H1 (cell line): ENCODE results near the gene CHST11. TPM values are rescaled to one million over a fixed set of nuclear protein-coding genes. Genes with fewer than 3 reads are reported as not detected.

Experiments
- CTCF ChIA-PET: fragments of 300-600 bp; sonication (Branson Sonifier 250); formaldehyde crosslinking; loops from one replicate; lab custom pipeline; 2021; ENCODE audit not compliant: partially characterized antibody; lab: Charles Lee
- POLR2A ChIA-PET: fragments of 300-600 bp; sonication (Branson Sonifier 250); formaldehyde crosslinking; loops from one replicate; lab custom pipeline; 2021; ENCODE audit warnings: inconsistent platforms; ENCODE audit not compliant: partially characterized antibody; lab: Charles Lee
- DNase-seq, 2 experiments: peaks; one replicate each; pipeline versions ENCODE4 v3.0.0 to v3.0.0-alpha.2; 2010 to 2022; ENCODE audit warnings: low spot score in 2 of 2, low read depth in 1 of 2, mixed read lengths in 1 of 2
- FAIRE-seq: peaks from 2 replicates; lab custom pipeline; 2011; peaks lifted over from hg19 to GRCh38; lab: Jason Lieb, UNC
- H2AFZ ChIP-seq: 2 replicates; pipeline ENCODE4 v1.8.1; 2012; ENCODE audit warnings: low read length, inconsistent platforms
- H2AK5ac ChIP-seq: 2 replicates; pipeline ENCODE4 v1.6.1; 2013; ENCODE audit warnings: low read depth, low read length
- H2BK120ac ChIP-seq: replicated peaks from 2 replicates; pipeline ENCODE3; 2013; ENCODE audit warnings: low read depth, low read length, inconsistent platforms
- H2BK12ac ChIP-seq: 2 replicates; pipeline ENCODE4 v1.6.1; 2013; ENCODE audit warnings: low read depth, low read length
- H2BK15ac ChIP-seq: 2 replicates; pipeline ENCODE4 v1.6.1; 2013; ENCODE audit warnings: low read length
- H2BK20ac ChIP-seq: 2 replicates; pipeline ENCODE4 v1.6.1; 2013; ENCODE audit warnings: low read length
- H2BK5ac ChIP-seq: 2 replicates; pipeline ENCODE4 v1.6.1; 2013; ENCODE audit warnings: low read depth, low read length
- H3K14ac ChIP-seq: 2 replicates; pipeline ENCODE4 v1.6.1; 2013; ENCODE audit warnings: inconsistent platforms; ENCODE audit not compliant: insufficient read length
- H3K18ac ChIP-seq: 2 replicates; pipeline ENCODE4 v1.6.1; 2013; ENCODE audit warnings: low read length; ENCODE audit errors: extremely low read depth
- H3K23ac ChIP-seq: 2 replicates; pipeline ENCODE4 v1.6.1; 2013; ENCODE audit warnings: inconsistent platforms; ENCODE audit not compliant: insufficient read length
- H3K23me2 ChIP-seq: 2 replicates; pipeline ENCODE4 v1.6.1; 2013; ENCODE audit warnings: low read depth, low read length
- H3K27ac ChIP-seq: 2 replicates; pipeline ENCODE4 v1.6.1; 2011; ENCODE audit warnings: low read depth, low read length, inconsistent platforms
- H3K27me3 ChIP-seq, 4 experiments: replicated peaks in 1 of 4; 1 replicate in 1 of 4; 2 replicates in 3 of 4; pipeline versions ENCODE4 v1.6.1 to v1.8.1; 2011 to 2013; ENCODE audit warnings: low read length in 3 of 4, mild to moderate bottlenecking in 3 of 4, inconsistent platforms in 2 of 4, mixed read lengths in 2 of 4, moderate library complexity in 1 of 4; ENCODE audit not compliant: control insufficient read depth in 3 of 4, insufficient read depth in 3 of 4; ENCODE audit errors: extremely low read depth in 1 of 4
- H3K36me3 ChIP-seq, 4 experiments: 2 replicates each; pipeline versions ENCODE4 v1.6.1 to v1.8.1; 2011 to 2013; ENCODE audit warnings: mild to moderate bottlenecking in 4 of 4, low read length in 3 of 4, moderate library complexity in 2 of 4, control low read depth in 1 of 4, inconsistent platforms in 1 of 4; ENCODE audit not compliant: insufficient read depth in 4 of 4, control insufficient read depth in 2 of 4
- H3K4ac ChIP-seq: replicated peaks from 2 replicates; pipeline ENCODE3; 2013; ENCODE audit warnings: low read length, low read depth, mixed read lengths, inconsistent platforms; ENCODE audit not compliant: insufficient read length
- H3K4me1 ChIP-seq, 4 experiments: replicated peaks in 1 of 4; 1 replicate in 1 of 4; 2 replicates in 3 of 4; pipeline versions ENCODE4 v1.6.1 to v1.8.1; 2011 to 2013; ENCODE audit warnings: low read length in 3 of 4, inconsistent platforms in 2 of 4, mixed read lengths in 1 of 4; ENCODE audit not compliant: insufficient read depth in 4 of 4, control insufficient read depth in 3 of 4
- H3K4me2 ChIP-seq, 2 experiments: 2 replicates each; pipeline versions ENCODE4 v1.6.1 to v1.8.1; 2011 to 2013; ENCODE audit warnings: low read depth in 2 of 2, low read length in 2 of 2, control low read depth in 1 of 2, inconsistent platforms in 1 of 2, mild to moderate bottlenecking in 1 of 2; ENCODE audit not compliant: insufficient read depth in 1 of 2
- H3K4me3 ChIP-seq, 4 experiments: fragments of 200-600, 300-600 bp in 1 of 4; sonication (generic), shearing (Covaris generic), sonication (Bioruptor Twin) in 1 of 4; 2 replicates each; pipeline versions ENCODE4 v1.5.1 to v1.8.1; 2011 to 2016; ENCODE audit warnings: low read length in 4 of 4, low read depth in 3 of 4, control low read depth in 2 of 4, inconsistent platforms in 2 of 4, mild to moderate bottlenecking in 2 of 4, mixed read lengths in 1 of 4, moderate library complexity in 1 of 4; ENCODE audit not compliant: insufficient read depth in 2 of 4; ENCODE audit errors: extremely low read depth in 1 of 4
- H3K56ac ChIP-seq: replicated peaks from 2 replicates; pipeline ENCODE3; 2013; ENCODE audit warnings: low read depth, mild to moderate bottlenecking, mixed read lengths, low read length, inconsistent platforms; ENCODE audit not compliant: insufficient read length
- H3K79me1 ChIP-seq: 2 replicates; pipeline ENCODE4 v1.6.1; 2013; ENCODE audit warnings: low read depth, low read length, control low read depth
- H3K79me2 ChIP-seq, 2 experiments: 2 replicates each; pipeline versions ENCODE4 v1.6.1 to v1.8.1; 2012 to 2013; ENCODE audit warnings: low read length in 2 of 2, mild to moderate bottlenecking in 2 of 2, inconsistent platforms in 1 of 2; ENCODE audit not compliant: insufficient read depth in 2 of 2, control insufficient read depth in 1 of 2
- H3K9ac ChIP-seq, 4 experiments: replicated peaks in 1 of 4; 1 replicate in 1 of 4; 2 replicates in 3 of 4; pipeline versions ENCODE4 v1.6.1 to v1.8.1; 2011 to 2013; ENCODE audit warnings: low read depth in 3 of 4, low read length in 3 of 4, control low read depth in 2 of 4, mild to moderate bottlenecking in 2 of 4, moderate library complexity in 2 of 4, inconsistent platforms in 1 of 4; ENCODE audit errors: extremely low read depth in 1 of 4
- H3K9me3 ChIP-seq, 2 experiments: 2 replicates each; pipeline versions ENCODE4 v1.6.1 to v1.8.1; 2012 to 2013; ENCODE audit warnings: mild to moderate bottlenecking in 2 of 2, moderate library complexity in 2 of 2, control low read depth in 1 of 2, inconsistent platforms in 1 of 2, low read depth in 1 of 2, low read length in 1 of 2, mixed read lengths in 1 of 2; ENCODE audit not compliant: insufficient read depth in 2 of 2
- H4K20me1 ChIP-seq, 2 experiments: replicated peaks in 1 of 2; 2 replicates each; pipeline versions ENCODE3 to v1.8.1; 2011 to 2013; ENCODE audit warnings: inconsistent platforms in 2 of 2, low read length in 2 of 2, mild to moderate bottlenecking in 1 of 2; ENCODE audit not compliant: insufficient read depth in 2 of 2, control insufficient read depth in 1 of 2
- H4K5ac ChIP-seq: 2 replicates; pipeline ENCODE4 v1.6.1; 2013; ENCODE audit warnings: low read length, low read depth, mixed read lengths, inconsistent platforms; ENCODE audit not compliant: insufficient read length
- H4K8ac ChIP-seq: 2 replicates; pipeline ENCODE4 v1.8.0; 2013; ENCODE audit warnings: mild to moderate bottlenecking, moderate library complexity, low read length, inconsistent platforms; ENCODE audit not compliant: insufficient read depth; ENCODE audit errors: extremely low read depth
- H4K91ac ChIP-seq: replicated peaks from 2 replicates; pipeline ENCODE3; 2013; ENCODE audit warnings: low read length, mixed read lengths, inconsistent platforms; ENCODE audit not compliant: insufficient read length
- BACH1 ChIP-seq: IDR thresholded peaks from 2 replicates; pipeline ENCODE4 v1.6.1; 2012; ENCODE audit warnings: low read length, improper control_type of control experiment
- CEBPB ChIP-seq: IDR thresholded peaks from 2 replicates; pipeline ENCODE4 v1.6.1; 2012; ENCODE audit warnings: low read depth, low read length
- JUND ChIP-seq: IDR thresholded peaks from 2 replicates; pipeline ENCODE4 v1.6.1; 2011; ENCODE audit warnings: mild to moderate bottlenecking, improper control_type of control experiment, low read length
- KDM4A ChIP-seq: IDR thresholded peaks from one replicate; pipeline ENCODE4 v1.7.1; 2012; ENCODE audit warnings: low read depth, mild to moderate bottlenecking, moderate library complexity, low read length, inconsistent platforms; ENCODE audit not compliant: severe bottlenecking
- MAFK ChIP-seq: IDR thresholded peaks from 2 replicates; pipeline ENCODE4 v1.6.1; 2012; ENCODE audit warnings: low read depth, mild to moderate bottlenecking, improper control_type of control experiment, low read length
- WGBS, 2 experiments: shearing (Covaris generic) in 1 of 2; methylation state at CpG; one replicate each; pipeline versions ENCODE4 v1.1.6 to v1.1.7; 2013 to 2015; ENCODE audit warnings: low lambda C conversion rate in 2 of 2, mixed read lengths in 2 of 2, inconsistent platforms in 1 of 2, low coverage in 1 of 2, missing lambda C conversion rate in 1 of 2; ENCODE audit not compliant: insufficient replicate concordance in 2 of 2, insufficient coverage in 1 of 2, insufficient read length in 1 of 2; ENCODE audit errors: extremely low coverage in 1 of 2, missing lambda C conversion rate in 1 of 2; 5-methylcytosine and 5-hydroxymethylcytosine counted together
- polyA plus RNA-seq, 7 experiments: library from polyadenylated mRNA; depleted of rRNA in 3 of 7; stranded (reverse) in 5 of 7; unstranded in 2 of 7; fragments of >200 nt in 5 of 7; fragments of 200-250 nt in 2 of 7; gene quantifications; 1 replicate in 5 of 7; 2 replicates in 1 of 7; 4 replicates in 1 of 7; pipeline versions ENCODE4 v1.2.1 to v1.2.3, GENCODE V29; 2011 to 2013; ENCODE audit warnings: missing spikeins in 2 of 7, mixed read lengths in 2 of 7
- total RNA-seq: library from RNA; stranded (reverse); fragmentation: NEBNext Ultra II Directional; extraction: Animal tissue kit (Norgen Biotek cat#: 25700); gene quantifications from 2 replicates; pipeline ENCODE4 v1.2.1, GENCODE V29; 2021

The CHST11 gene
- total and polyA plus RNA-seq, 2 of the 8 experiments (the other 6 are each of a cell fraction or from before 2014, with no cell fraction given): 14.4 to 20.8 TPM

GRCh38 chr12:104671409-104672095 is 214.8 kb downstream of the CHST11 start:
- 83% methylated on average over 12 of the region's 12 CpGs; no CpG with 5 or more reads in 1 of the 2 experiments for WGBS, 2 experiments
- no peaks in the 10 kb centered on the region for H3K79me1 ChIP-seq
- H2BK15ac ChIP-seq: 0 out of 2 replicates have a peak overlapping the region, but pooled peaks have one; percentile 12
- no peak overlapping the region for H4K5ac ChIP-seq
- H4K20me1 ChIP-seq: peaks cover 0 to 7% of the 10 kb centered on the region in 2 experiments
- peaks cover 0 to 15% (median 7%) of the 10 kb centered on the region in 4 experiments; a peak in 6 of 7 replicates for H3K4me1 ChIP-seq
- H3K36me3 ChIP-seq: no peaks in the 10 kb centered on the region; a peak in 1 of 8 replicates
- no peak overlapping the region for H2AFZ ChIP-seq
- H3K27ac ChIP-seq: no peak overlapping the region
- H4K91ac ChIP-seq: no peak overlapping the region
- peak overlapping the region; percentile 29 for H2BK5ac ChIP-seq
- POLR2A ChIA-PET: no interaction called here
- H3K23ac ChIP-seq: no peak overlapping the region
- CTCF ChIA-PET: interaction anchor here (0.8 to 3.0 kb wide), 4 partner anchors 17 to 379 kb away, joined by 3 to 11 read pairs (median 5); no protein-coding TSS in a partner anchor
- H3K79me2 ChIP-seq: no peaks in the 10 kb centered on the region; a peak in 1 of 4 replicates
- no peak overlapping the region for H3K18ac ChIP-seq
- FAIRE-seq: no peak
- H4K8ac ChIP-seq: no peak overlapping the region
- peak overlapping the region in 1 of 2 experiments; percentile 20; a peak in 1 of 4 replicates for H3K4me2 ChIP-seq
- H2AK5ac ChIP-seq: no peak overlapping the region
- no peak overlapping the region for H2BK120ac ChIP-seq
- peak overlapping the region in 2 of 4 experiments; percentile 26 to 35; a peak in 2 of 7 replicates for H3K9ac ChIP-seq
- H2BK20ac ChIP-seq: peak overlapping the region; percentile 29
- peaks cover 5% of the 10 kb centered on the region; the same call in 1 of the 2 replicates for H3K23me2 ChIP-seq
- peak overlapping the region; percentile 65; the same call in 1 of the 2 replicates for H2BK12ac ChIP-seq
- no peak overlapping the region for H3K56ac ChIP-seq
- no peaks in the 10 kb centered on the region for H3K27me3 ChIP-seq
- H3K9me3 ChIP-seq: no peaks in the 10 kb centered on the region
- H3K4ac ChIP-seq: no peak overlapping the region
- TF ChIP-seq CEBPB: 0 out of 2 replicates have a peak, but pooled peaks have one; percentile 48
- TF ChIP-seq JUND: peak; percentile 35; the same call in 1 of the 2 replicates
- TF ChIP-seq KDM4A: no peak
- TF ChIP-seq BACH1: peak; percentile 80
- peak; percentile 43; the same call in 1 of the 2 replicates for TF ChIP-seq MAFK
- TF ChIP-seq, all 59 proteins: peak for 4
- DNase-seq: no peak
- Histone ChIP-seq H3K14ac (no peak overlapping the region), H3K4me3 (peak overlapping the region in 1 of 4 experiments; percentile 7; a peak in 1 of 8 replicates)
